Activated CD8-positive, alpha-beta memory T cell treated with anti-CD3 and anti-CD28 coated beads for 48 hours (primary cell): ENCODE measurements around the gene AK2.
"Not testable (repeated sequence)": the region's sequence is repeated elsewhere in the genome, so short reads cannot be mapped to it uniquely, and the experiment has no call there.

Experiments
- DNase-seq, 3 experiments: peaks; one replicate each; pipeline ENCODE4 v3.0.0-alpha.2; 2020; ENCODE audit warnings: low read depth in 2 of 3, low spot score in 2 of 3

Gene AK2

DNA sequence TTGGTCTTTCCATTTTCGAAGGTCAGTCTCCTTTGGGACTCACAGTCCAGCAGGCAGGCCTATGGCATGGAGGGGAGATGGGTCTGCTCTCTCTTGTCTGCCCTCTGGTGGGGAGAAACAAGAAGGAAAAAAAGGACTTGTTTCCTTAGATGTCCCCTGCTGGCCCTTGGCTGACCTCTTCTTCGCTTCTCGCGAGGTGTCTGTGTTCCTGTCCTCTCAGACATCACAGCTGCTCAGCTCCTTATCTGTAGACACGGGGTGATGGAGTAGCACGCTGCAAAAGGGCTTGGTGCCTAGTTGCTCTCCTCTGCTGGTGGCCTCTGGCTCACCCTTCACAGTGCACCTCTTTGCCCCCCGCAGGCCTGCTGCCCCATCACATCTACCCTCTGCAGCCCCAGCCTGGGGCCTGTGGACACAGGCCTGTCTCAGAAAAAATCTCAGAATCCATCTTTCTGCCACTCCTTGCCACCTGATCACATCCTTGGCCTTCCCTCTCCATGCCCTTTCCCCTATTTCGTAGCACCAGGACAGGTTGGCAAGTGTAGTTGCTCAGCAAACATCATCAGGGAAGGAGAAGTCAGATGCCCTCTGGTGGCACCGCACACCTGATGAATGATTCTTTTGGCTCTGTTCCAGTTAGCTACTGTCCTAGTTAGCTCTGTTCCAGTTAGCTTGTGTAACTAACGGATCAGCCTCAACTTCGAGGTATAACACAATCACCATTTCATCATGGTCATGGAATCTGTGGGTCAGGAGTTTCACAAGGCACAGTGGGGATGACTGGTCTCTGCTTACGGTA lies 18.7 kb upstream of the AK2 start:
- DNase-seq = no peak

DNA sequence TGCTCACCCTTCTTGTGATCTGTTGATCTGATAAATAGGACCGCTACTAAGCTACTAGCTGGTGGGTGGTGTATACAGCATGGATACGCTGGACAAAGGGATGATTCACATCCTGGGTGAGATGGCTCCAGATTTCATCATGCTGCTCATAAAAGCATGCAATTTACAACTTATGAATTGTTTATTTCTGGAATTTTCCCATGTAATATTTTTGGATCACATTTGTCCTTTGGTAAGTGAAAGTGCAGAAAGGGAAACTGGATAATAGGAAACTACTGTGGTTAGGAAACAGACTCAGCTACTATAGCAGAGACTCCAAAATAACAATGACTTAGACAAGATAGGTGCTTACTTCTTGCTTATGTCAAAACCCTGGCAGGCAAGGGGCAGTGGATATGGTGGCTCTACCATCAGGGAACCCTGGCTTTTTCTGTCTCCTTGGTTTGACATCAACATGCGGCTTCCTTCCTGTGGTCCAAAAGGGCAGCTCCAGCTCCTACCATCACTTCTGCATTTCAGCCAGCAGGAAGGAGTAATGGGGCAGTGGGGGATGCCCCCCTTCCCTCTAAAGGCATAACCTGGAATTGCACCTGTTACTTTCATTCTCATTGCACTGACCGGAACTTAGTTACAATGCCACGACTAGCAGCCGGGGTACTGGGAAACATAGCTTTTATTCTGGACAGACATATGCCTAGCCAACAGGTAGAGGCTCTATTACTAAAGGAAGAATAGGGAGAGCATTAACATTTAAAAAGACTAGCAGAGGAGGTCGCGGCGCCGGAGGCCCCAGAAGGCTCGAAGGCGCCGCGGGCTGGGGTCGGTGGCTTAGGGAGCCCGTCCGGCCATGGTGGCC lies 13.8 kb upstream of the AK2 start:
- no peak for DNase-seq

DNA sequence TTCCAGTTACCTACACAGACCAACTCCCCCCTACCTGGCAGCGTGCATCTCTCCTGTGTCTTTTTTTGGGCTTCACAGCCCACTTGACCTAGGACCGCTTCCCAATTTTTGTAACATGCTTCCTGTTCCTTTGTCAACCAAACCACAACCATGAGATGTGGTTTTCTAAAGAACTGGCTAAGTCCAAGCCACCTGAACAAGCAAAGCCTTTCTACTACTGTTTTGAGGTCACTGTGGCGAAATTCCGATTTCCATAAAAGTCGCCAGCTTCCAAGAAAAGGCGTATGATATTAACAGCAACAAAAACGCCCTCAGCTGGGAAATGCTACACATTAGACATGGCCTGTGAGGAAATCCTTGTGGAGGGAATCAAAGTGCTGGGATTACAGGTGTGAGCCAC lies 12.7 kb upstream of the AK2 start:
- DNase-seq = no peak

DNA sequence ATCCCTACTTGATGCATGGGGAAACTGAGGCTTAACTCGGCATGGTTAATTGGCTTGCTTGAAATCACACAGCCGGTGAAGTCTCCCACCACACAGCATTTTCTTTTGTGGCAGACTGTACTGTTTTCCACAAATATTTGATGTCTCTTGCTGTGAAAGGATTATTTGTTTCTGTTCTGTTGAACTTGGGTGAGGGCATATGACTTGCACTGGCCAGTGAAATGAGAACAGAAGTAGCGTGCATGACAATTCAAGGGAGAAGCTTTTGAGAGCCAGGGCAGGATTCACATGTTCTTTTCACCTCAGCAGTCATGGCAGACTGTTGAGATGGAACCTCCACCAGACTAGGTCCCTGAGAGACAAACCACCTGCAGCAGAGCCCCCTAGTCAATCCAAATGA lies 11.7 kb upstream of the AK2 start:
- DNase-seq = no peak

DNA sequence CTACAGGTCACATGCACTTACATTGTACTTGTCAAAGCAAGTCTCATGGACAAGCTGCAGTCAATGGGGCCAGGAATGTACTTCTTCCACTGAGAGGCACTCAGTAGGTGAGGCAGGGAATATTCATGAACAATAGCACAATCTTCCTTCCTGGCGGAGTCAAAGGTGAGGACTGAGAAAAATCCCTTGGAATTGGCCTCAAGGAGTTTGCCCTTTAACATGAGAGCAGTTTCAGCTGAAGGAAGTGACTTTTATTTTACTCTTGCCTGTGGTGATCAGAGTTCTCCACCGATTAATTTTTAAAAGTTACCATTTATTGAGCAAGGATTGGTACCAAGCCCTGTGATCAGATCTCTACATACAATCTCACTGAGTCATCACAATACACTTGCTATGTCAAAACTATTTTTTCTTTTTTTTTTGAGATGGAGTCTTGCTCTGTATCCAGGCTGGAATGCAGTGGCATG lies 11.2 kb upstream of the AK2 start:
- no peak for DNase-seq

DNA sequence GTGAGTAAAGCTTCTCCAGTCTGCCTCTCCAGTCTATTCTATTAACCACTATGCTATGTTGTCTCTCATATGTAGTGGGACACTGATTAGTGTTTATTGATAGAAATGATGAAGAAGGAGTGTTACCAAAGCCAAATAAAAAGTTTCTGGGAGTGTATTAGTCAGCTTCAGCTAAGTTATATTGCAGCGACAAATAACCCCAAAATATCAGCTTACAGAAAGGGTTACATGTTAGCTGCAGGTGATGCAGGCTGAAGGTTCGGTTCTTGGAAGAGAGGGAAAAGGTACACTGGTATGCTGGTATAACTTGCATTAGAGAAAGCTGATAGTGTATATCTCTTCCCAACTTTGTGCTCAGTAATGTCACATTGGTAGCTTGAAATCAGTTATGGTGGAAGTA lies 10.6 kb upstream of the AK2 start:
- DNase-seq = no peak

DNA sequence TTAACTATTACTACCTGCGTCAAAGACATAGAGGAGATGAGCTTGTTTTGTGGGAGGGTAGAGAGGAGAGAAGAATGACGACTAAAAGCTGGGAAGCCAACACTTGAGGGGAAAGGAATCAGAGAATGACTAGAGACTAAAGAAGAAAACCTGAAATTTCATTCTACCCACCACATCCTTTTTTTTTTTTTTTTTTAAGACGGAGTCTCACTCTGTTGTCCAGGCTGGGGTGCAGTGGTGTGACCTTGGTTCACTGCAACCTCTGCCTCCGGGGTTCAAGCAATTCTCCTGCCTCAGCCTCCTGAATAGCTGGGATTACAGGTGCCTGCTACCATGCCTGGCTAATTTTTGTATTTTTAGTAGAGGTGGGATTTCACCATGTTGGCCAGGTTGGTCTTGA lies 9.6 kb upstream of the AK2 start:
- DNase-seq = not testable (repeated sequence)

DNA sequence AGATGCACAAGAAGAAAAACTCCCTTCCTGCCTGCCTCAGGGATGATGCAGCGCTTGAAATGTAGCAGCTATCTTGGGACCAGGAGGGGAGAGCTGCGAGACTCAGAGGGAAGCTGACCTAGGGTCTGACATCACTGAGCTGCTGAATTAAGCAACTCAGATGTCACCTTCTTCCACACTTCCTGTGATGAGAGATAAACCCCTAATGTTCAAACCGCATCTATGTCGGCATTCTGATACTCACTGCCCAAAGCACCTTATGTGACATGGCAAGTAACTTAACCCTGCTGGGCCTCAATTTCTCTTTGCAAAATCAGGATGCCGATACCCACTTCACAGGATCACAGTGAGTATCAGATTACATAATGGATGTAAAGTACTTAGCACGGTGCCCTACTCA lies 9.1 kb upstream of the AK2 start:
- DNase-seq = no peak

DNA sequence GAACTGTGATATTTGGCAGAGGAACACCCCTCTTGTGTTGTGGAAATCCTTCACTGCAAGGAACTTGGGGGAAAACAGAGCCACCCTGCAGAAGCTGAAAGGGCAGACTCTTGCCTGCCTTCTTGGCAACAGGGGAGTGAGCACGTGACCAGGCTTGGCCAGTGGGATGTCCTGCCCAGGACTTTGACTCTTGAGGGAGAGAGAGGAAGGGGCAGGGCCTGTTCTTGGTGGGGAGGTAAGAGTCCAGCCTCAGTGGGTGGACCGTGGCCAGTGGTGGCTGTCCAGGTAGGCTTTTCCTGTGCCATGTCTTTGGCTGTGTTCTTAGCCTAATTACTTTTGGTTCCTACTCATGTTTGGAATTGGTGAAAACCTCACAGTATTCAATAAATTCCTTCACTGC lies 8.6 kb upstream of the AK2 start:
- no peak for DNase-seq

DNA sequence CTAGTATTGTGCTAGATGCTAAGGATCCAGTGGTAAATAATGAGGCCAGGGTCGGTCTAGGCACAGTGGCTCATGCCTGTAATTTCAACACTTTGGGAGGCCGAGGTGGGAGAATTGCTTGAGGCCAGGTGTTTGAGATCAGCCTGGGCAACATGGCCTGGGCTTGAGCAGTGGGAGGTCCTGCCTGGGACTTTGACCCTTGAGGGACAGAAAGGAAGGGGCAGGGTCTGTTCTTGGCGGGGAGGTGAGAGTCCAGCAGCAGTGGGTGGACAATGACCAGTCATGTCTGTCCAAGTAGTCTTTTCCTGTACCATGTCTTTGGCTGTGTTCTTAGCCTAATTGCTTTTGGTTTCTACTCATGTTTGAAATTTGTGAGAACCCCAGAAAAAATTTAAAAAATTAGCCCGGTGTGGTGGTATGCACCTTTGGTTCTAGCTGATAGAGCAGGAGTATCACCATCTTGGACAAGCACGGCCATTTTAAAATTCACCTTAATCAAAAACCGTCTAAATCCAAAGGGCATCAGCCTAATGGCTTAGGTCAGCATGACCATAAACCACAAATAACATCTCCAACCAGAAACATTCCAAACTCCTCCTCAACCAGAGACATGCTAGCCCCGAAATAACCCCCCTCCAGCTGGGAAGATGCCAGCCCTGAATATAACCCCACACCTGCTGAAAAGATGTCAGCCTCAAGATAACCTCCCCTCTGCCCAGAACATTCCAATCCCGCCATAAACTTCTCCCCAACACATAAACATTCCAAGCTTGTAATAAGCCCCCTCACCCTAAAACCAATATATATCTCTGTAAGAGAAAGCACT lies 6.8 kb upstream of the AK2 start:
- no peak for DNase-seq

DNA sequence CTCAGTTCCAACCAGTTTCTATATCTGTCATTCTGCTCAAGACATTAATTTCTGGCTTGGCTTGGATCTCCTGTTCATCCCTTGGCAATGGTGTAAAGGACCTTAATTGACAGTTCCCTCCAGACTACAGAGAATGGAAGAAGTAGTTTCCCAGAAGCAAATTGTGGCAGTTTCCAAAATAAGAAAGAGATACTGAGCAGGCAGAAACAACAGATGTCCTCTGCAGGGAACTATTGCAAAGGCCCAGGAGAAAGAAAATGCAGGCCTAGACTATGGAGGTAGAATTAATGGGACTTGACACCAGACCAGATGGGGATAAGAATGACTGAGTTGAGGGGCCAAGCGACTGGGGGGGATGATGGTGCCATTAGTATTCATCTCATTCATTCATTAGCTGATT lies 6.1 kb upstream of the AK2 start:
- DNase-seq = no peak

DNA sequence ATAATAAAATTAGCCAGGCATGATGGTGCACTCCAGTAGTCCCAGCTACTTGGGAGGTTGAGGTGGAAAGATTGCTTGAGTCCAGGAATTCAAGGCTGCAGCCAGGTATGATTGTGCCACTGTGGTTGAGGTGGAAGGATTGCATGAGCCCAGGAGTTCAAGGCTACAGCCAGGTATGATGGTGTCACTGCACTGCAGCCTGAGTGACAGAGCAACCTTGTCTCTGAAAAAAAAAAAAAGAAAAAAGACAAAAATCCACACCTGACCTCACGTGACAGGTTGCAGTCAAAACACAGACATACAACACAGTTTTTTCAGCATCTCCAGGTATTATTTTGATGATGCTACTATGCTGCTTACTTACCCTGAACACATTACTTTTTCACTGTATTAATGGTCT lies 4.3 kb upstream of the AK2 start:
- DNase-seq = no peak

DNA sequence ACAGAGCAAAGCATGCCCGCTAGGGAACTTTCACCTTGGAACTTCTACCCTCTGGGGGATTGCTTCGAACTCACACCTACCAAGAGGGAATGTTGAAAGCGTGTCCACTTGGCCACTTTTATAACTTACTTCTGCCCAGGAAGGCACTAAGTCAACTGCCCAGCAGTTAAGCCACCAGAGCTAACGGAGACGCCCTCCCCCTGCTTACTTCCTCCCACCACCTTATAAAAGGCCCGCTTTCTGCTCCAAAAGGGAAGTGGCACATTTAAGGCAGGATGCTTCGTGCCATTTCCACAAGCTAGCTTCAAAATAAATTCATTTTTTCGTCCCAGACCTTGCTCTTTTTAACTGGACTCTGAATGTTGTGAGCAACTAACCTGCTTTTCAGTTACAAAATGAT lies 3.2 kb upstream of the AK2 start:
- no peak for DNase-seq

DNA sequence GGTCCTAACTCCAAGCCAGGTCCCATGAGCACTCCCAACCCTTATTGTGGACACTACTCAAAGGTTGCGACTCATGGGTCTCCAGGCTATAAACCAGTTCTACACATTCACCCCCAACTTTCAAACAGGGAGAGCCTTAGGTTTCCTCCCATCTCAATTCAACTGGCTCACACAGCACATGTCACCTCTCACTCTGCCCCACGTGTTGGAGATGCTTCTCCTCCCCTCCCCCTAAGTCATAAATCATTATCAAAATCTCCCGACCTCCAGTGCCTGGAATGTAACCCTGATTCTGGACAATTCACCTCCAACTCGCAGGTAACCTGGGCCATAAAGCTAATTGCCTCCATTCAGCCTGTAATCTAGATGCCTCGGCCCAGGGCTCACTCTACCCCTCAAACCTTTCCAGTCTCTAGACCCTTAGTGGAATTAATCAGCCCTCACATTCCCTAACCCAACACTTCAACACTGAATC lies 595 bp downstream of the AK2 start:
- no peak for DNase-seq

DNA sequence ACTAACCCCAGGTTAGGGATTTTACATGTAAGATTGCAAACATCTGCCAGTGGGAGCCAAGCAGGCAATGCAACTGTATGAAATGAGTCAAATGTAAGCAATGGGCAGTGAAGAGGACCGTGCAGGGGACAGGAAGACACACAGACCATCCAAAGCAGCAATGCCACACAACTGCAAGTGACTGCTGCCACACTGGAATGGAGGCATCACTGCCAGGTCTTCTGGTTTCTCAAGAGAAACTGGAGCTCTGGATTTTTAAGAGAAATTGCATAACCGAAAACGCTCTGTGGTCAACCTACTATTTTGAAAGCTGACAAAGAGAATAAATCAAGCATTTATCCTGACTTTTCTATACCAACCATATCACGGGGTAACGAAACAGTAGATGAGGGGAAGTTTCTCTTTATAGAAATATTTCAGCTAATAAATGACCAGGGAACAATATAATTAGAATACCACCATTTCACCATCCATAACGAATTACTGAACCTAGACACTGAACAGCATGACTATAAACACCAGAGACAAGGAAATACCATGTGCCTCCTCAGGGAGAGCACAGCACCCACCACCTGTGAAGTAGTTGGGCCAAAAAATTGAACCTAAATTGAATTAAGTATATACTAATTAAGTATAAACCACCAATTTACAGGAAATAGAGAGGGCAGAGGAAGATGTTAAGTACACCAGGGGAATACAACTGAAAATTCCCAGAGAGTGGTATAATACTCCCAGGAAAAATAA lies 4.4 kb downstream of the AK2 start:
- no peak for DNase-seq

DNA sequence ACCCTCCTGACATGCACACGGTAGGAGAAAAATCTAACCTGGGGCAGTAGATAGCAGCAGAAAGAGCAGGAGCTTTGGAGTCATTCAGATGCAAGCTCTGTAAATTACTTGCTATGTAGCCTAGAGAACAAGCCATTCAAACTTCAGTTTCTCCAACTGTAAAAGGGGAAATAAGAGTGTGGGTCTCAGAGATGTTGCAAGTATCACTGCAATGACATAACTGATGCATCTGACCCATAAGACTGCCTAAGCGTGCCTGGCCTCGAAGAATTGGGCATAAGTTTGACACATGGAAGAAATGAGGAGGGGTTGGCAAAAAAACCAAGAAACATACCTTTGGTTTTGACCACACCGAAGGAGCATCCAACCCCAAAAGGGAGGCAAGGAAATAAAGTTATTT lies 5.2 kb downstream of the AK2 start:
- no peak for DNase-seq

DNA sequence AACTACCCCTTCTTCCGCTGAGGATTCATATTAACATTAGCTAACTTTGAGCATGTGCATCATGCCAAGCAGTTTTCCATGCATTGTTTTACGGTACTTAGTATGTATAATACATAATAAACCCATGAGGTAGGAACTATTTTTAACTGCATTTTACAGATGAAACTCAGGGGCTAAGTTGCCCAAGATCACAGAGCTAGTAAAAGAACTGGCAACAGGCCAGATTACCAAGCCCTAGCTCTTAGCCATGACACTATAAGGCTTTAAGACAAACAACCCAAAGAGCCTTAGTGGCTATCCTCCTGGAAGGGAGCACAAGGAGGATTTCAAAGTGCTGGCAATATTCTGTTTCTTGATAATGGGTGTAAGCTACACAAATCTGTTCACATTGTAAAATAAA lies 6.1 kb downstream of the AK2 start:
- DNase-seq = no peak

DNA sequence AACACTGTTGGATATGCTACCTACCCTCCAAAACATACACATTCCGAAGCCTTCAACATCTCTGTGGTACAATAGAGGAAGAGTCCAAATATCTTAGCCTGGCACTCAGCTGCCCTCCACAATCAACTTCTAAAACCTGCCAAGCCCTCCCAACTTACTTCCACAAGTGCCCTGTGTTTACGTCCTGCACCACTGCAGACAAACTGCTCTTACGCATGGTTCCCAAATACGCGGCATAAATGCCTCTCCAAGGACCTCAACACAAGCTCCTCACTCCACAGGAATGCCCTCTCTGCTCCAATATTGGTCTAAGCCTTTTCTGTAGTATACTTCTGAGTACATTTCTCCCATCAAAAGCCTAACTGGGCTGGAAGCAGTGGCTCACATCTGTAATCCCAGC lies 6.8 kb downstream of the AK2 start:
- DNase-seq = no peak

DNA sequence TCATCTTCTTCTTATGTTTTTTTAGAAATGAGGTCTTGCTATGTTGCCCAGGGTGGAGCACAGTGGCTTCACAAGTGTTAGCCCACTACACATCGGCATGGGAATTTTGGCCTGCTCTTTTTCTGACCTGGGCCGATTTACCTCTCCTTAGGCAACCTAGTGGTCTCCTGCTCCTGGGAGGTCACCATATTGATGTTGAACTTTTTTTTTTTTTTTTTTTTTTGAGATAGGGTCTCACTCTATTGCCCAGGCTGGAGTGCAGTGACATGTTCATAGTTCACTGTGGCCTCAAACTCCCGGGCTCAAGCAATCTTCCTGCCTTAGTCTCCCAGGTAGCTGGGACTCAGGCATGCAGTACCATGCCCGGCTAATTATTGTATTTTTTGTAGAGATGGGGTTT lies 7.5 kb downstream of the AK2 start:
- no peak for DNase-seq

DNA sequence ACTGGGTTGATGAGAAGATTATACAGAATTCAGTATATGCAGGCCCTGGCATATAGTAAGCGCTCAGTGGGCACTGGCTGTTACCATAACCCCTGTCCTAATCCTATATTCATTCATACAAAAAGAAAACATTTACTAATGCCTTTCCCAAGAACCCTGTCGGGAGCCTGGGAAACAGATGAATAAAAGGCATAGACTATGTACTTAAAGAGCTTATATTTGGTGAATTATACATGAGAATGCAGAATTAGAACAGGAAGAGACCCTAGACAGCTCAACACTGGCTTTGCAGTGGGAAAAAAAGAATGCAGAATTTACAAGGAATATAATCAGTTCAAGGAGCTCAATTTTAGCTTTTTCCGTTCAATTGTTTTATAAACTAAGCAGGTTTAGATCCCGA lies 10.9 kb downstream of the AK2 start:
- no peak for DNase-seq

DNA sequence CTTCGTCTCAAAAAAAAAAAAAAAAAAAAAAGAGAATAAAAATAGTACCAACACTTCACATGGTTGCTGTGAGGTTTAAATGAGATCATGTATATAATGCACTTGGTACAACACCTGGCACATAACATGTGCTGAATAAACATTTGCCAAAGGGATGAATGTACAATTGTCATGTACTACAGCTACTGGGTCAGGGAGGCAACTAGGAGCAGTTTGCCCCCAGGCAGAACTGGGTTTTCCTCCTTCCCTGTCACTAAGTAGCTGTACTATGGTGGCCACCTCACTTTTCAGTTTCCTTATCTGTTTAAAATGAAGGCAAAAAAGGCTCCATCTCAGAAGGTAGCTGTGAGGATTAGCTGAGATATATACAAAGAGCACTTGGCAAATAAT lies 11.5 kb downstream of the AK2 start:
- DNase-seq = no peak
